ENCODE data around the gene DCX.
A peak's percentile ranks its signal among the peaks of the same experiment; 100 is the strongest.

DCX gene

DNA sequence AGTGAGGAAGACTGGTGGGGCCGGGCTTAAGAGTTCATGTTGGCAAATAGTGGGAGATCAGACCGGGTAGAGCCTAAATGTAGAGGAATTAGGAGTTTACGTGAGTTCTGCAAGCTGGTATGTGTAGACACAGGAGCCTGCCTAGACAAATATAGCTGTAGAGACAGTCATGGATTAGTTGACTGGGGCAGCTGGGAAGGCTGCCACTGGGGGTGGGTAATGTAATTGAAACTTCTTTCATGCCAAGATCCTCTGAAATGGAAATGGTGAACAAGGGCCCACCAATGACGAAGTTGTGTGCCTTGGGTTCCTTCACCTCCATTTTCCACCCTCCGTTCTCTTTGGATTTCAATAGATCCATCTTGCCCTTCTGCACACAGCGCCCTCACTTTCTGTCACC lies 129.9 kb downstream of the DCX start:
- TF ChIP-seq CTCF (conservative IDR thresholded peaks at IDR 0.05; ENCODE audit: control insufficient read depth, insufficient read depth, low read depth, low read length) = no peak
- no peak overlapping the region for H3K4me3 ChIP-seq (ENCODE audit: control insufficient read depth, low read depth, low read length)
- no peak for DNase-seq (ENCODE audit: low read depth)

DNA sequence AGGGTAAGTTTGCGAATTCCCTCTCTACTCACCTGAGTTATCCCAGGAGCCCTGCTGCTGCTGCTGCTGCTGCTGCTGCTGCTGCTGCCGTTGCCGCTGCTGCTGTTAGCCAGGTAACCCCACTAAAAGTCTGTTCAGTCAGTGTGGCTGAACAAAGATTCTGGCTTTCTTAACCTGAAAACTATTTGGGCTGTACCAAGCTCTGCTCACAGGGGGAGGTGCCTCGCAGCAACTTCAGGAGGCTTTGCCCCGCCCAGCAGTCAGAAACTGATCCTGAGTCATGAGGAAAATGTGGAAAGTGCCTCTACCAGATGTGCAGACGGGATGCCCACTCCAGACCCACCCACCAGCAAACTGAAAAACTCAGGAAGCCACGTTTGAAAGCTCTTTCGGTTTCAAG lies 141.7 kb downstream of the DCX start, which contains the start of gene CAPN6:
TSS of gene CAPN6 (minus strand) at position 145 of the 400 bp plus-strand sequence. CDS start 6,547 bp downstream, outside the sequence.
- peak; percentile 44 for DNase-seq (ENCODE audit: low read depth)
- no peak for TF ChIP-seq CTCF (conservative IDR thresholded peaks at IDR 0.05; ENCODE audit: control insufficient read depth, insufficient read depth, low read depth, low read length)
- no peak within 1 kb of the TSS for H3K4me3 ChIP-seq (ENCODE audit: control insufficient read depth, low read depth, low read length)

DNA sequence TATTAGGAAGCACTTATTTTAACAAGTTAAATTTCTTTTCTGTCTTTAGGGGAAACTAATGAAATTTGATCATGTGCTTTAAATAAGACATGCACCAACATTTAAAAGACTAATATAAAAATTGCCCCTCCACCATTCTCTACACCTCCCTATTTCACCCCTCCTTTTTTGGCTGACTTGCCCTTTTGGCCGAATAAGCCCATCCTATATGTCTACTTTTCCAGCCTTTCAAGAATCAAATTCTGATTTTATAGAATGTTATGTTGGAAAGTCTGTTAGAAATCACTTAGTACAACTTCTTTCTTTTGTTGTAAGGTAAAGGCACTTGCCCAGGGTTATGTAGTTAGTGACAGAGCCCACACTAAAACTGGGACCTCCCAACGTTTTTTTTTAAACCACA lies 143.5 kb downstream of the DCX start:
- no peak for TF ChIP-seq CTCF (conservative IDR thresholded peaks at IDR 0.05; ENCODE audit: control insufficient read depth, insufficient read depth, low read depth, low read length)
- DNase-seq (ENCODE audit: low read depth) = no peak
- no peak overlapping the region for H3K4me3 ChIP-seq (ENCODE audit: control insufficient read depth, low read depth, low read length)

DNA sequence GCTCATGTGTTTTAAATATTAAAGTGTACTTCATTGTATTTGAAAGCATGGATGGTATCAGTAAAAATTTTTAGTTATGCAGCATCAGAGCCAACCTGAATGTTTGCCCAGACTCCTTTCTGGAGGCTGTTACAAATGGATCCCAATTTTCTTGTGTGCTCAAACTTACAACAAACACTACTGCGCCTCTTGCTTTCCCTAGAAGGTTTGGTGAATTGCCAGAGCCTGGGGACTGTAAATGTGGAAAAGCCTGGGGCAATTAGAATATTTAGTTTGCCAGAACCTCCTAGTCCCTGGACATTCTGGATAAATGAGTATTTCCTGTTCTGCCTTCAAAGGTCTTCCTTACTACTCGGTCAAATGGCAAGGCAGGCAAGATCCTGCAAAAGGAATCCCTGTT lies 146.5 kb downstream of the DCX start:
- no peak for DNase-seq (ENCODE audit: low read depth)
- no peak for TF ChIP-seq CTCF (conservative IDR thresholded peaks at IDR 0.05; ENCODE audit: control insufficient read depth, insufficient read depth, low read depth, low read length)
- H3K4me3 ChIP-seq (ENCODE audit: control insufficient read depth, low read depth, low read length) = no peak overlapping the region

DNA sequence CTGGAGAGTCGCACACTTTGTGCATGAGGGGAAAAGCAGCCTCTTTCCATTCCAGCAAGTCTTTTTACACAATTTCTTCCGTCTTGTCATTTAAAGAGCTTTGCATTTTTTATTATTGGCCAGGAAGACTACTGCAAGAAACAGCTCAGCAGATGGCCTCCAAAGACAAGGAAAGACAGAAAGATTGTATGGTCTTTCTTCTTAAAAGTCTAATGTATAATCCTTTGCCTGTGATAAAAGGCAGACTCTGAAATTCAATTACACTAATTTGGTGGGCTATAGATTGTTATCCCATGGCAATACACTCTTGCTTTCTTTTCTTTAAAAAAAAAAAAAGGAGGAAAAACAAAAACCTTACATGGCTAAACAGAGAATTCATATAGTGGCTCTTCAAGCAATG lies 147.6 kb downstream of the DCX start:
- H3K4me3 ChIP-seq (ENCODE audit: control insufficient read depth, low read depth, low read length) = no peak overlapping the region
- no peak for TF ChIP-seq CTCF (conservative IDR thresholded peaks at IDR 0.05; ENCODE audit: control insufficient read depth, insufficient read depth, low read depth, low read length)
- DNase-seq (ENCODE audit: low read depth) = no peak

- no peak overlapping the region for H3K4me3 ChIP-seq (ENCODE audit: control insufficient read depth, low read depth, low read length)
- peak; percentile 11 for DNase-seq (ENCODE audit: low read depth)
- TF ChIP-seq CTCF (conservative IDR thresholded peaks at IDR 0.05; ENCODE audit: control insufficient read depth, insufficient read depth, low read depth, low read length) = no peak
These were observed 149.9 kb downstream of the DCX start for GRCh38 chrX:111262086-111262485.

- DNase-seq (ENCODE audit: low read depth) = no peak
- H3K4me3 ChIP-seq (ENCODE audit: control insufficient read depth, low read depth, low read length) = no peak overlapping the region
- no peak for TF ChIP-seq CTCF (conservative IDR thresholded peaks at IDR 0.05; ENCODE audit: control insufficient read depth, insufficient read depth, low read depth, low read length)
These were observed 151.5 kb downstream of the DCX start for GRCh38 chrX:111260451-111260850.

All from fibroblast of mammary gland (primary cell).